Liver (tissue), 2 donors: ENCODE results near the gene TRPM8.

Source experiments
- CTCF ChIP-seq: fragments of 150-350 bp; IDR thresholded peaks from 2 replicates; pipeline ENCODE4 v1.5.1; 2017; ENCODE audit warnings: improper control_type of control experiment, low read depth, low read length; ENCODE audit not compliant: missing input control
- YY1 ChIP-seq: IDR thresholded peaks from 2 replicates; pipeline ENCODE4 v1.6.1; 2016; ENCODE audit warnings: antibody characterized with exemption, mild to moderate bottlenecking
- donor health status: healthy.

- TF ChIP-seq YY1 (no peak), CTCF (no peak)
Observed at GRCh38 chr2:233938676-233939370, 21.6 kb downstream of the TRPM8 start.
